BJ (cell line): ENCODE data around the gene CIITA. TPM values are rescaled to one million over a fixed set of nuclear protein-coding genes. Genes with fewer than 3 reads are reported as not detected.

ENCODE experiments used
- CTCF ChIA-PET: fragments of 350-600 bp; formaldehyde crosslinking; extraction: SDS; loops from one replicate; lab custom pipeline; 2021; ENCODE audit warnings: antibody characterized with exemption, inconsistent platforms; lab: Yijun Ruan, JAX
- POLR2A ChIA-PET: fragments of 300-600 bp; sonication (Branson Sonifier 250); formaldehyde crosslinking; extraction: SDS; loops from one replicate; lab custom pipeline; 2021; ENCODE audit warnings: antibody characterized with exemption; lab: Charles Lee
- DNase-seq: peaks from one replicate; pipeline ENCODE4 v3.0.0-alpha.2; 2011; ENCODE audit warnings: low read depth
- H3K27me3 ChIP-seq: 2 replicates; pipeline ENCODE4 v1.6.0; 2011; ENCODE audit warnings: low read length; ENCODE audit not compliant: control insufficient read depth, insufficient read depth
- H3K36me3 ChIP-seq: 2 replicates; pipeline ENCODE4 v1.5.1; 2011; ENCODE audit warnings: low read length; ENCODE audit not compliant: control insufficient read depth, insufficient read depth
- H3K4me3 ChIP-seq: 2 replicates; pipeline ENCODE4 v1.5.1; 2011; ENCODE audit warnings: low read depth, mild to moderate bottlenecking, control low read depth, low read length
- CTCF ChIP-seq: IDR thresholded peaks from 2 replicates; pipeline ENCODE4 v1.5.1; 2011; ENCODE audit warnings: low read depth, mild to moderate bottlenecking, control low read depth, inconsistent platforms, low read length, moderate library complexity; ENCODE audit not compliant: insufficient read depth
- polyA plus RNA-seq: library from polyadenylated mRNA; depleted of rRNA; stranded (reverse); fragments of >200 nt; gene quantifications from 2 replicates; pipeline ENCODE4 v1.2.3, GENCODE V29; 2011

Gene CIITA
- polyA plus RNA-seq, 1 experiment = not detected

- peaks cover 3% of the 10 kb centered on the region for H3K36me3 ChIP-seq
- no peaks in the 10 kb centered on the region for H3K27me3 ChIP-seq
- POLR2A ChIA-PET = no interaction called here
- no peak for TF ChIP-seq CTCF
- no peak overlapping the region for H3K4me3 ChIP-seq
- no peak for DNase-seq
- CTCF ChIA-PET = interaction anchor here (1.0 to 11.2 kb wide), 6 partner anchors 8 to 428 kb away, joined by 3 to 209 read pairs (median 4); partner anchors contain the start of gene SOCS1
Observed at GRCh38 chr16:10967986-10968385, 91.0 kb downstream of the CIITA start.

- peaks cover 2% of the 10 kb centered on the region for H3K36me3 ChIP-seq
- DNase-seq = no peak
- H3K27me3 ChIP-seq = no peaks in the 10 kb centered on the region
- CTCF ChIA-PET = interaction anchor here (1.6 to 11.2 kb wide), 3 partner anchors 16 to 410 kb away, joined by 4 to 209 read pairs (median 4); partner anchors contain the start of gene SOCS1
- no peak overlapping the region for H3K4me3 ChIP-seq
- 0 out of 2 replicates have a peak, but pooled peaks have one; percentile 6 for TF ChIP-seq CTCF
- POLR2A ChIA-PET = no interaction called here
Observed at GRCh38 chr16:10968498-10968897, 91.5 kb downstream of the CIITA start.

- ChIA-PET CTCF (interaction anchor here (0.6 to 11.2 kb wide), 4 partner anchors 15 to 387 kb away, joined by 3 to 209 read pairs (median 4); partner anchors contain the start of gene SOCS1), POLR2A (no interaction called here)
- no peak for TF ChIP-seq CTCF
- Histone ChIP-seq H3K36me3 (peaks cover 4% of the 10 kb centered on the region), H3K27me3 (no peaks in the 10 kb centered on the region), H3K4me3 (no peak overlapping the region)
- no peak for DNase-seq
Observed at GRCh38 chr16:10969615-10970014, 92.6 kb downstream of the CIITA start.

GRCh38 chr16:10970065-10970464 lies 93.1 kb downstream of the CIITA start:
- H3K36me3 ChIP-seq = peaks cover 4% of the 10 kb centered on the region
- DNase-seq = no peak
- no peak overlapping the region for H3K4me3 ChIP-seq
- ChIA-PET CTCF (interaction anchor here (0.6 to 11.2 kb wide), 5 partner anchors 15 to 386 kb away, joined by 3 to 209 read pairs (median 4); partner anchors contain the start of gene SOCS1), POLR2A (no interaction called here)
- H3K27me3 ChIP-seq = no peaks in the 10 kb centered on the region
- TF ChIP-seq CTCF = no peak

GRCh38 chr16:10971560-10971961 lies 94.6 kb downstream of the CIITA start:
- Histone ChIP-seq H3K36me3 (peaks cover 4% of the 10 kb centered on the region), H3K27me3 (no peaks in the 10 kb centered on the region), H3K4me3 (no peak overlapping the region)
- peak; percentile 79 for DNase-seq
- peak; percentile 67 for TF ChIP-seq CTCF
- CTCF ChIA-PET = interaction anchor here (0.7 to 11.2 kb wide), 9 partner anchors 12 to 434 kb away, joined by 3 to 209 read pairs (median 4); partner anchors contain the start of gene SOCS1
- POLR2A ChIA-PET = interaction anchor here (0.6 kb wide), 1 partner anchor 129 kb away, joined by 4 read pairs; no protein-coding TSS in a partner anchor
